Heart right ventricle (tissue), 16 donors: ENCODE measurements around the gene SHC1. TPM values are rescaled to one million over a fixed set of nuclear protein-coding genes. Genes with fewer than 3 reads are reported as not detected.

Experiments used
- ATAC-seq, 8 donors: fragments of 200-7000 bp; cut with Tn5 transposase; one replicate each; pipeline ENCODE4 v1.9.1; 2020; ENCODE audit warnings: mild to moderate bottlenecking in 8 of 8, moderate library complexity in 8 of 8, moderate number of reproducible peaks in 1 of 8
- DNase-seq, 2 donors: peaks; one replicate each; pipeline ENCODE4 v3.0.0-alpha.2; 2020
- H3K27ac ChIP-seq, 10 donors: fragments of 200-600 bp; sonication (generic) in 2 of 10; one replicate each; pipeline versions ENCODE4 v1.5.0 to v1.8.0; 2020 to 2022; ENCODE audit warnings: mild to moderate bottlenecking in 3 of 10
- H3K27me3 ChIP-seq, 7 donors: fragments of 200-600 bp; one replicate each; pipeline ENCODE4 v1.8.0; 2021 to 2022; ENCODE audit warnings: mild to moderate bottlenecking in 2 of 7
- H3K36me3 ChIP-seq, 9 donors: fragments of 200-600 bp; sonication (generic) in 1 of 9; one replicate each; pipeline versions ENCODE4 v1.5.0 to v1.8.0; 2020 to 2022; ENCODE audit warnings: mild to moderate bottlenecking in 2 of 9
- H3K4me1 ChIP-seq, 9 donors: fragments of 200-600 bp; sonication (generic) in 1 of 9; one replicate each; pipeline versions ENCODE4 v1.5.0 to v1.8.0; 2020 to 2022; ENCODE audit warnings: mild to moderate bottlenecking in 4 of 9
- H3K4me3 ChIP-seq, 10 donors: fragments of 200-600 bp; sonication (generic) in 2 of 10; one replicate each; pipeline versions ENCODE4 v1.5.0 to v1.8.0; 2020 to 2022; ENCODE audit warnings: mild to moderate bottlenecking in 7 of 10, moderate library complexity in 2 of 10
- H3K9me3 ChIP-seq, 11 donors: fragments of 200-600 bp in 10 of 11; sonication (generic) in 2 of 11; one replicate each; pipeline versions ENCODE4 v1.5.0 to v1.8.0; 2013 to 2022; ENCODE audit warnings: mild to moderate bottlenecking in 2 of 11, control low read depth in 1 of 11, moderate library complexity in 1 of 11
- CTCF ChIP-seq, 9 donors: fragments of 200-600 bp; sonication (generic) in 2 of 9; IDR thresholded peaks; one replicate each; pipeline versions ENCODE4 v1.5.0 to v1.8.0; 2021 to 2022; ENCODE audit warnings: antibody characterized with exemption in 9 of 9, mild to moderate bottlenecking in 5 of 9, moderate library complexity in 1 of 9
- WGBS, 2 donors: extraction: QIAGEN DNeasy Blood & Tissue Kit; methylation state at CpG; one replicate each; pipeline ENCODE4 v1.1.7; 2013; ENCODE audit warnings: inconsistent platforms in 1 of 2; 5-methylcytosine and 5-hydroxymethylcytosine counted together
- intact Hi-C, 10 donors: fragments of 100-400 bp; cut with DNase I; formaldehyde crosslinking; loops; one replicate each; pipeline versions ENCODE4 v1.11.1 to v1.14.2; 2022
- polyA plus RNA-seq, 2 donors: library from polyadenylated mRNA; stranded (reverse); fragments of 200-250 nt; gene quantifications; one replicate each; pipeline ENCODE4 v1.2.3, GENCODE V29; 2013
- total RNA-seq, 10 donors: library from RNA; stranded (reverse); fragmentation: NEBNext Ultra II Directional in 3 of 10; extraction: Animal tissue kit (Norgen Biotek cat#: 25700) in 3 of 10; gene quantifications; one replicate each; pipeline versions ENCODE4 v1.2.1 to v1.2.4, GENCODE V29; 2021 to 2023
- donor health status: Arrhythmogenic right ventricular cardiomyopathy.
- donor health status: ischemic (EF 13 %, LVEDD 7.1; RV severe dilation, severe dysfunction).
- donor health status: healthy with polysubstance abuse.
- donor health status: DM: no; HTN: yes; CAD: no.
- donor health status: DM: no; HTN: no; CAD: no.
- donor health status: ischemic (EF 25% LVEDD 6.9; RV normal size, moderate dysfunction).
- donor health status: ischemic (EF 25% LVEDD 5.7; RV mildly dilated, moderate dysfunction).
- donor health status: healthy.
- donor health status: DM: yes; HTN: yes; CAD: no.
- donor health status: Ischemic cardiomyopathy.
- donor health status: ischemic (EF 35%, LVEDD 5.7; RV mildly dilated, moderate dysfunction).
- donor health status: nonischemic (EF 11% LVEDD 7.7; RV severe dilation, severe dysfunction).
- donor health status: DM: yes; HTN: yes; CAD: no.
- donor health status: PGD.
- donor health status: ischemic (EF 29% LVEDD 5.4; RV normal size, mild dysfunction).
- donor health status: nonischemic (EF 23%, LVEDD 6.1; RV moderate dilation, normal function).

The SHC1 gene
- total and polyA plus RNA-seq, 12 donors = 35.6 to 95.7 (median 57.7) TPM

- intact Hi-C loops = loop anchor here in 1 of 10 donors (10.0 kb wide), 1 partner anchor 59 kb away; the partner anchor contains the start of gene PBXIP1
- Histone ChIP-seq H3K4me1 (peaks cover 12 to 82% (median 43%) of the 10 kb centered on the region in 9 donors), H3K36me3 (peaks cover 0 to 35% (median 9%) of the 10 kb centered on the region in 9 donors), H3K9me3 (no peaks in the 10 kb centered on the region), H3K27ac (peak overlapping the region in 3 of 10 donors; percentile 27 to 95 (median 48)), H3K4me3 (no peak overlapping the region), H3K27me3 (no peaks in the 10 kb centered on the region)
- ATAC-seq (no peak), DNase-seq (no peak)
- TF ChIP-seq CTCF (IDR thresholded peaks at IDR 0.05) = no peak
- WGBS, 2 donors = 50 to 56% methylated on average over 8 of the region's 8 CpGs
These were observed 43.1 kb upstream of the SHC1 start for GRCh38 chr1:155013632-155014031.

DNA sequence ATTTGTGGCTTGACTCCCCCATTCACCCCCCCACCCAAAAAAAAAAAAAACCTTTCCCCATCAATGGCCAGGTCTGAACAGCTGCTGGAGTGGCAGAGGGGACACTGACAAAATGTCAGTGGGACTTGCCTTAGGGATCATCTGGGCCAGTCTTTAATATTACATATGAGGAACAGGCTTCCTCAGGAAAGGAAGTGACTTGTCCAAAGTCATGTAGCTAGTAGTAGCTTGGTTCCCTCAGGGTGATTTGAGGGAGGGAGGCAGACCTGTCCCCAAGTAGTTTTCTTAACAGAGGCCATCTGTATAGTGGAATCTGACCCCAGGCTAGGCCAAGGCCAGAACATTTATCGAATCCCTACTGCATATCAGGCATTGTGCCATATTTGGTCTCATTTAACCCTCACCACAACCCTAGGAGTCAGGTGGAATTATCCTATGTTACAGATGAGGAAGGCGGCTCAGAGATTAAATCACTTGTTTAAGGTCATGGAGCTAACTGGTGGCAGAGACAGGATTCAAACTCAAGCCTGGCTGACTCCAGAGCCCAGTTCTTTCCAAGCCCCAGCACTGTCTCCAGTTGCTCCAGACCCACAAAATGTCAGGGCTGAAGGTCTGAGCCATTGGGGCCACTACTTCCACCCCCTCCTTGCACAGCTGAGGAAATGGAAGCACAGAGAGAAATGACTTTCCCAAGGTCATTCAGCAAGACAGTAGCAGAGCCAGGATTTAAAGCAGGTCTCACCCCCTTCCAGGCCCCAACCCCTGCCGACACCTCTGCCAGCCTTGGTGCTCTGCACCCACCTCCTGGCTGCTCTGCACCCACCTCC, 42.4 kb upstream of the SHC1 start:
- Histone ChIP-seq H3K4me3 (no peak overlapping the region), H3K4me1 (peaks cover 10 to 82% (median 47%) of the 10 kb centered on the region in 9 donors), H3K9me3 (no peaks in the 10 kb centered on the region), H3K27me3 (no peaks in the 10 kb centered on the region), H3K36me3 (peaks cover 0 to 35% (median 9%) of the 10 kb centered on the region in 9 donors), H3K27ac (peak overlapping the region in 7 of 10 donors; percentile 6 to 95 (median 49))
- ATAC-seq = no peak
- no peak for TF ChIP-seq CTCF (IDR thresholded peaks at IDR 0.05)
- intact Hi-C loops = loop anchor here in 1 of 10 donors (10.0 kb wide), 1 partner anchor 58 kb away; the partner anchor contains the start of gene PBXIP1
- 70 to 71% methylated on average over 3 of the region's 3 CpGs for WGBS, 2 donors
- DNase-seq = no peak

GRCh38 chr1:155012026-155012546, 41.5 kb upstream of the SHC1 start:
- intact Hi-C loops = loop anchor here in 1 of 10 donors (10.0 kb wide), 1 partner anchor 57 kb away; the partner anchor contains the start of gene PBXIP1
- no peak overlapping the region for H3K4me3 ChIP-seq
- ATAC-seq = peak; percentile 7 to 45 (median 30)

More at GRCh38 chr1:155012026-155012546, 41.5 kb upstream of the SHC1 start:
- 18 to 24% methylated on average over 9 of the region's 9 CpGs for WGBS, 2 donors
- peaks cover 10 to 82% (median 51%) of the 10 kb centered on the region in 9 donors for H3K4me1 ChIP-seq
- H3K27me3 ChIP-seq = no peaks in the 10 kb centered on the region
- peaks cover 0 to 35% (median 9%) of the 10 kb centered on the region in 9 donors for H3K36me3 ChIP-seq
- DNase-seq = peak; percentile 62 to 67
- H3K27ac ChIP-seq = peak overlapping the region in 8 of 10 donors; percentile 31 to 95 (median 60)
- no peaks in the 10 kb centered on the region for H3K9me3 ChIP-seq
- no peak for TF ChIP-seq CTCF (IDR thresholded peaks at IDR 0.05)
